ENCODE measurements around the gene MOV10L1. TPM values are rescaled to one million over a fixed set of nuclear protein-coding genes. Genes with fewer than 3 reads are reported as not detected.
"Not testable (repeated sequence)": the region's sequence is repeated elsewhere in the genome, so short reads cannot be mapped to it uniquely, and the experiment has no call there.

Gene MOV10L1
- total RNA-seq, 2 donors from 2014 or later = not detected

- not testable (repeated sequence) for H3K27ac Mint-ChIP-seq; H3K4me3 Mint-ChIP-seq; H3K36me3 Mint-ChIP-seq; H3K27me3 Mint-ChIP-seq; H3K9me3 Mint-ChIP-seq; ATAC-seq; DNase-seq (ENCODE audit: low spot score); H3K4me1 Mint-ChIP-seq (ENCODE audit: low read depth in 2 of 2)
Observed at GRCh38 chr22:50147258-50148165, 57.7 kb downstream of the MOV10L1 start.

DNA sequence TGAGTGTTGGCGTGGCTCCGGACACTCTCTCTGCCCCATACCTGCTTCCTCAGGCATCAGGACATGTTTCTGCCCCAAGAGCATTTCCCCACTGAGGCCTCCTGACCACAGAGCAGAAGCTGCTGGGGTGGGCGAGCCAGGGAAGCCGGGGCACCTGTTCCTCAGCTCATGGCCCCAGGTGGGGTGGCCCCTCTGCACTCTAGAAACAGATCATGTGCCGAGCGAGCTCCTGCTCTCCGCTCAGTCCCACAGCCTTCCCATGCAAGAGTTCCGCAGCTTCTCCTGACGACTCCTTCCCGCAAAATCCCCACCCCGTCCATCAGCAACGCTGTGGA lies 58.3 kb downstream of the MOV10L1 start:
- Mint-ChIP-seq H3K4me1 (ENCODE audit: low read depth in 2 of 2) (peaks cover 0 to 4% of the 10 kb centered on the region in 2 donors), H3K27ac (no peak overlapping the region), H3K36me3 (no peaks in the 10 kb centered on the region), H3K9me3 (no peaks in the 10 kb centered on the region), H3K27me3 (no peaks in the 10 kb centered on the region), H3K4me3 (no peak overlapping the region)
- ATAC-seq = no peak
- DNase-seq (ENCODE audit: low spot score) = no peak

GRCh38 chr22:50148991-50149721 lies 59.4 kb downstream of the MOV10L1 start:
- peak; percentile 73 for DNase-seq (ENCODE audit: low spot score)
- Mint-ChIP-seq H3K27me3 (no peaks in the 10 kb centered on the region), H3K9me3 (no peaks in the 10 kb centered on the region), H3K36me3 (no peaks in the 10 kb centered on the region), H3K4me3 (no peak overlapping the region), H3K4me1 (ENCODE audit: low read depth in 2 of 2) (peaks cover 0 to 4% of the 10 kb centered on the region in 2 donors), H3K27ac (no peak overlapping the region)
- ATAC-seq = peak; percentile 82 to 85

DNA sequence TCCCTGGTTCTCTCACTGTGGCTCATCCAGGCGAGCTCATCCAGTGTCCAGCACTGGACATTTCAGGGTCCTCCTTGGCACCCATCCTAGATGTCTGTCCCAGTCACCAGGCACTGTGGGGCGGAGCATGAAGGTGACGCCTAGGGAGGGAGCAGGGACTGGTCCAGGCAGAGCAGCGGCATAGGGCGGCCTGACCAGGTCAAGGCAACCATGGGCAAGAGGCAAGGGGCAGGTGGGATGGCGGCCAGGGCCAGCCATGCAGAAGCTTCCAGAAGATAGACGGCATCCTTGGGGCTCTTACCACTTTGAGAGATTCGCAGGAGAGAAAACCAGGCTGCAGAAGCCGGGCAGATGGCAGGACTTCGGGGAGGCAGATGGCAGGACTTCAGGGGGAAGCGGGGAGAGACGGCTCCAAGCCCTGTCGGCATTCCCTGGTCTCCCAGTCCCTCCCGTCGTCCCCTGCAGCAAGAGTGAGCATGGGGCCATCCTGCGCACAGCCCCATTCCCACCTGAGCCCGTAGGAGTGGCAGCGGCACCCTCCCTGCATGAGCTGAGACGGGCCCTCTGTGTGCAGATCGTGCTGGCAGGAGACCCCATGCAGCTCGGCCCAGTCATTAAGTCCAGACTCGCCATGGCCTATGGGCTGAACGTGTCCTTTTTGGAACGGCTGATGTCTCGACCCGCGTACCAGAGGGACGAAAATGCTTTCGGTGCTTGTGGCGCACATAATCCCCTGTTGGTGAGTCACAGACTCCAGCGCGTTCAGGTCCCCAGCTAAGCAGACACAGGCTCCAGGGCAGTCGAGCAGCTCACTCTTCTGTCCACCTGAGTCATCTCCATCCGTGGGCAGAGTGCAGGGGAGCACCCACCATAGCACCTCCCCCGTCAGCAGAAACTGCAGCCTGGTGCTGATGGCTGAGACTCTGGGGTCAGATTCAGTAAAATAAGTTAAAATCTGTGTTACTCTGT lies 60.6 kb downstream of the MOV10L1 start:
- Mint-ChIP-seq H3K36me3 (no peaks in the 10 kb centered on the region), H3K4me1 (ENCODE audit: low read depth in 2 of 2) (peaks cover 0 to 4% of the 10 kb centered on the region in 2 donors), H3K27ac (no peak overlapping the region), H3K9me3 (no peaks in the 10 kb centered on the region), H3K4me3 (no peak overlapping the region), H3K27me3 (no peaks in the 10 kb centered on the region)
- DNase-seq (ENCODE audit: low spot score) (no peak), ATAC-seq (no peak)

DNA sequence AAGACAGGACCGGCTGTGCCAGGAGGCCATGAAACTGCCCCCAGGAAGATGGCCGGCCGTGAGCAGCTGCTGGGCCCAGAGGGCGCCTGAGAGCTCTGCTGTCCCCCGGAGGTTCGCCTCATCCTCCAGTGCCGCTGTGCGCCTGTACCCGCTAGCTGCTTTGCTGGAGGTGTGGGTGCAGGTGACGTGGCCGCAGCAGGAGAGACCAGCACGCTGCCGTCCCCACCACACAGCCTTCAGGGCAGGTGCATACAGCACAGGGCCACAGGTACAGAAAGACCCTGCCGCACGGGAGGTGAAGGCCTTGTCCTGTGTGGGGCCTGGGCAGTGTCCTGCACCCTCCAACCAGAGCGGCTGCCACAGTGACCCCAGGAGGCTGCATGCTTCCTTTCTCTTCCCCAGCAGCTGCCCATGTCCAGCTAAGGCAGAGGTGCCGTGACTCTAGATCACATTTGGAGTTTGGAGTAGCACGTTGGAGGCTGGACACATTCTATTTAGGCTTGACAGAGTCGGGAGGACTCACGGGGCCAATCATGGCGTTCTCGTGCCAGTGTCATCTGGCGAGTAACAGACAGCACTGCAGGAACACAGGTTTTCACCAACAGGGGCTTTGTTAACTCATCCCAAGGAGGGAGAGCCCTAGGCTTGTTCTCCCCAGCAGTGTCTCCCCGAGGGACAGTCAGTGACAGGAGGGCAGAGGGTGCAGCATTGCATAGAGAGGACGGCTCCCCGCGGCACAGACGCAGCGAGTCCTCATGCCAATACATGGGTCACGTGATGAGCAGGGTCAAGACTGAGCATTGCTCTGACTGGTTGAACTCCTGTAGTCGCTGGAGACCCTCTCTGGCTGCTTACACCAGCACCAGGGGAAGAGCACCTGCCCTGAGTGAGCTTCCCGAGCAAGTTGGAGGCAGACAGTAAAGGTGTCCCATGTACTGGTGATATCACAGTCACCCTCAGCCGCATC lies 62.0 kb downstream of the MOV10L1 start:
- Mint-ChIP-seq H3K4me1 (ENCODE audit: low read depth in 2 of 2) (peaks cover 0 to 2% of the 10 kb centered on the region in 2 donors), H3K4me3 (no peak overlapping the region), H3K27me3 (no peaks in the 10 kb centered on the region), H3K9me3 (no peaks in the 10 kb centered on the region), H3K27ac (no peak overlapping the region), H3K36me3 (no peaks in the 10 kb centered on the region)
- ATAC-seq (no peak), DNase-seq (ENCODE audit: low spot score) (no peak)

GRCh38 chr22:50153056-50153755 lies 63.4 kb downstream of the MOV10L1 start:
- DNase-seq (ENCODE audit: low spot score) (no peak), ATAC-seq (no peak)
- H3K27me3 Mint-ChIP-seq = peaks cover 2 to 7% of the 10 kb centered on the region in 2 donors
- peaks cover 0 to 2% of the 10 kb centered on the region in 2 donors for H3K4me1 Mint-ChIP-seq (ENCODE audit: low read depth in 2 of 2)
- H3K36me3 Mint-ChIP-seq = no peaks in the 10 kb centered on the region
- H3K9me3 Mint-ChIP-seq = no peaks in the 10 kb centered on the region
- H3K4me3 Mint-ChIP-seq = no peak overlapping the region
- H3K27ac Mint-ChIP-seq = no peak overlapping the region

GRCh38 chr22:50153756-50154140 lies 63.9 kb downstream of the MOV10L1 start:
- Mint-ChIP-seq H3K9me3 (no peaks in the 10 kb centered on the region), H3K4me1 (ENCODE audit: low read depth in 2 of 2) (peaks cover 0 to 2% of the 10 kb centered on the region in 2 donors), H3K27ac (no peak overlapping the region), H3K27me3 (peaks cover 5 to 7% of the 10 kb centered on the region in 2 donors), H3K4me3 (no peak overlapping the region), H3K36me3 (no peaks in the 10 kb centered on the region)
- ATAC-seq (no peak), DNase-seq (ENCODE audit: low spot score) (no peak)

DNA sequence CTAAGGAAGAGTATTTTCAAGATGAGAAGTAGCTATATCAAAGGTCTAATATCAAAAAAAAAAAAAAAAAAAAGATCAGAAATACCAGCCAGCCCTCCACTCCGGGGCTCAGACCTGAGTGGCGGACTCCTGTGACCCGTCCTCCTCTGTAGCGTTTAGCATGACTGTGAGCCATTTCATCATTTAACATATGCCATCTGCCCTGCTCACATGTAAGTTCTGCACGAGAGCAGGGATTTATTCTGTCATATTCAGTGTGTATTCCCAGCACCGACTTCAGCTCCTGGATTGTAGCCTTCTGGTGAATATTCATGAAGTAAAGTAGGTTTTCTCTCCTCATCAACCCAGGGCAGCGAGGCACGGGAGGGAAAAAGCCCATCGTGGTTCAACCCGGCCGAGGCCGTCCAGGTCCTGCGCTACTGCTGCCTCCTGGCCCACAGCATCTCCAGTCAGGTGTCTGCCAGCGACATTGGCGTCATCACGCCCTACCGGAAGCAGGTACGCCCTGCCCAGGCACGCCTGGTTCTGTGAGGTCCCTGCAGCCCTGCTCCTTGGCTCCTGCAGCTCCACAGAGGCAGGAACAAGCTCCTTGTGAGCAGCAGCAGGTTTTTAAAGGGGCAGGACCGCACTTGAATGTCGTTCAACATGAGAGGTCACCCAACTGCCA lies 68.0 kb downstream of the MOV10L1 start:
- Mint-ChIP-seq H3K36me3 (no peaks in the 10 kb centered on the region), H3K9me3 (no peaks in the 10 kb centered on the region), H3K4me3 (no peak overlapping the region), H3K27me3 (peaks cover 8 to 12% of the 10 kb centered on the region in 2 donors), H3K4me1 (ENCODE audit: low read depth in 2 of 2) (no peaks in the 10 kb centered on the region), H3K27ac (no peak overlapping the region)
- DNase-seq (ENCODE audit: low spot score) = no peak
- ATAC-seq = no peak

- H3K27ac Mint-ChIP-seq = no peak overlapping the region
- DNase-seq (ENCODE audit: low spot score) = no peak
- ATAC-seq = no peak
- peaks cover 8 to 12% of the 10 kb centered on the region in 2 donors for H3K27me3 Mint-ChIP-seq
- H3K4me1 Mint-ChIP-seq (ENCODE audit: low read depth in 2 of 2) = no peaks in the 10 kb centered on the region
- H3K9me3 Mint-ChIP-seq = no peaks in the 10 kb centered on the region
- H3K4me3 Mint-ChIP-seq = no peak overlapping the region
- H3K36me3 Mint-ChIP-seq = no peaks in the 10 kb centered on the region
Observed at GRCh38 chr22:50160947-50161346, 71.1 kb downstream of the MOV10L1 start.

DNA sequence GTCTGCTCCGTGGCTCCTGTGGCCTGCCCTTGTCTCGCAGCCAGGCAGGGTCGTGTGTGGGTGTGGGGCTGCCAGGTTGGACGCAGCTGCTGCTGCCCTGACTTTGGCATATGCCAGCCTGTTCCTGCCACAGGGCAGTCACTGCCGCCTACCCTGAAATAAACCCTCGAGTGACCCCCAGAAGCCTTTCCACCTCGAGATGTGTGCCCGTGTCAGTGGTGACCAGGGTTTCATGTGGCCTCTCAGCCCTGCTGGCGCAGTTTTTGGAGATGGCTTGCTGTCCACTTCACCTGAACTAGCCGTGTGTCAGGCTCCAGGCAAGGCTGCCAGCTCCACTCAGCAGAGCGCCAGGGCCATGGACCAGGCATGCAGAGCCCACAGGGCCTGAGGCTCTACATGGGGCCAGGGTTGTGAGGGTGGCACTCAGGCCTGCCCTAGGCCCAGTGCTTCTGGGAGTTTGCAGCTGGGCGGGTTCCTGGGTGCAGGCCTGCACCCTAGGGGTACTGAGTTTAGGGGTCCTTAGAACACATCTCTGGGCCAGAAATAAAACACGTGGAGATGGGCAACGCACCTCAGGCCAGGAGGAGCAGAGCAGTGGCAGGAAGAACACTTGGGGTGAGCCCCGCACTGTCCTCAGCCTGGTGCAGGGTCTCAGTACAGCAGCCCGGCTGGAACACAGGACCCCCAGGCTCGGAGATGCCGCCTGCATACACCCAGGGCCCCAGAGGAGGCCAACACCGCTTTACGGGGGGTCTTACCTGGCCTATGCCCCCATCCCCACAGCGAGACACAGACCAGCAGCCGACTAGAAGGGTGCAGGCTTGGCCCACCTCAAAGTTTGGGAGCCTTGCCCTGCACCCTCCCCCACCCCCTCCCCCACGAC lies 71.9 kb downstream of the MOV10L1 start:
- Mint-ChIP-seq H3K27ac (no peak overlapping the region), H3K27me3 (peaks cover 8 to 12% of the 10 kb centered on the region in 2 donors), H3K36me3 (no peaks in the 10 kb centered on the region), H3K4me3 (no peak overlapping the region), H3K9me3 (no peaks in the 10 kb centered on the region), H3K4me1 (ENCODE audit: low read depth in 2 of 2) (no peaks in the 10 kb centered on the region)
- ATAC-seq = peak in 1 of 2 donors; percentile 6
- DNase-seq (ENCODE audit: low spot score) = no peak

DNA sequence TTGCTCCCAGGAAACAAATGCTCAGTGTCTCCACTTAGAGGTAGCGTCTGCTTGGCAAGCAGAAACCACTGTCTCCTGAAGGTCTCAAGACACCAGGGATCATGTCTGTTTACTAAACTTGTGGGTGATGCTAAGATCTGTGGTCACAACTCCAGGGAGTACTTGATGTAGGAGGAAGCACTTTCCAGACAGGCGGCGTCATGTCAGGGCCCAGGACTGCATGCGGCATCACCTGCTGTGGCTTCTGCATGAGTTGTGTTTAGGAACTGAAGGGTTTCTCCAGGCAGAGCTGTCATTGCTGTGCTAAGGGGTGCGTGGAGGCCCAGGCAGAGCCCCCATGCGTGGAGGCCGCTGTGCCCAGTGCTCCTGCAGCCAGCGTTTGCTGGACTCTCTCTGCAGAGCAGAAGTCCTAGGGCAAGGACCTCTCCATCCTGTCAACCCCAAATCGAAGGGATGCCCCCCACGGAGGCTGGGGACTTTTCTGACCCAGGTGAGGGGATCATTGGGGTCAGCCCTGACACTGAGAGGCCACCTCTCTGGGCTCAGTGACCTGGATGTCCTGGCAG lies 72.7 kb downstream of the MOV10L1 start:
- Mint-ChIP-seq H3K9me3 (no peaks in the 10 kb centered on the region), H3K36me3 (no peaks in the 10 kb centered on the region), H3K27ac (no peak overlapping the region), H3K4me1 (ENCODE audit: low read depth in 2 of 2) (no peaks in the 10 kb centered on the region), H3K4me3 (no peak overlapping the region), H3K27me3 (peaks cover 7 to 8% of the 10 kb centered on the region in 2 donors)
- ATAC-seq (no peak), DNase-seq (ENCODE audit: low spot score) (peak; percentile 51)

Measured in natural killer cell treated with Interleukin-12 subunit alpha and Interleukin-12 subunit beta and Interleukin-15 and Interleukin-18, amount 100 ng/mL, for 72 hours (primary cell).